Activated CD8-positive, alpha-beta T cell treated with anti-CD3 and anti-CD28 coated beads for 36 hours (primary cell): Measurements from ENCODE around the gene MARVELD3. TPM values are rescaled to one million over a fixed set of nuclear protein-coding genes. Genes with fewer than 3 reads are reported as not detected.

Source experiments
- ATAC-seq: fragments of 200-7000 bp; cut with Tn5 transposase; one replicate; pipeline ENCODE4 v1.10.0; 2021; ENCODE audit warnings: mild to moderate bottlenecking, moderate library complexity
- CTCF ChIA-PET: fragments of 350-600 bp; sonication (Branson Sonifier 250); formaldehyde crosslinking; loops from one replicate; lab custom pipeline; 2021; ENCODE audit warnings: antibody characterized with exemption; lab: Charles Lee
- POLR2A ChIA-PET: fragments of 350-600 bp; sonication (Branson Sonifier 250); formaldehyde crosslinking; loops from one replicate; lab custom pipeline; 2021; ENCODE audit warnings: antibody characterized with exemption; lab: Charles Lee
- DNase-seq: peaks from one replicate; pipeline ENCODE4 v3.0.0-alpha.2; 2020
- H3K27ac Mint-ChIP-seq: one replicate; pipeline ENCODE4 v1.8.0; 2021; ENCODE audit warnings: mild to moderate bottlenecking, mixed read lengths
- H3K27me3 Mint-ChIP-seq: one replicate; pipeline ENCODE4 v1.8.0; 2021; ENCODE audit warnings: mixed read lengths
- H3K36me3 Mint-ChIP-seq: one replicate; pipeline ENCODE4 v1.8.0; 2021; ENCODE audit warnings: low read depth, mixed read lengths
- H3K4me1 Mint-ChIP-seq: one replicate; pipeline ENCODE4 v1.8.0; 2021; ENCODE audit warnings: low read depth, mixed read lengths
- H3K4me3 Mint-ChIP-seq: one replicate; pipeline ENCODE4 v1.8.0; 2021; ENCODE audit warnings: mild to moderate bottlenecking, moderate library complexity, mixed read lengths
- H3K9me3 Mint-ChIP-seq: one replicate; pipeline ENCODE4 v1.8.0; 2021; ENCODE audit warnings: mixed read lengths
- intact Hi-C: fragments of 100-400 bp; cut with micrococcal nuclease; formaldehyde crosslinking; loops from one replicate; pipeline ENCODE4 v1.10.0; 2022
- total RNA-seq, 2 experiments: library from RNA; stranded (reverse); gene quantifications; one replicate each; pipeline ENCODE4 v1.2.3, GENCODE V29; 2021
- TF ChIP-seq, protein P1 (sequence below): fragments of 200-600 bp; IDR thresholded peaks from one replicate; pipeline ENCODE4 v1.8.0; 2022; ENCODE audit warnings: antibody characterized with exemption, mild to moderate bottlenecking

Gene MARVELD3
- total RNA-seq, 2 experiments from 2014 or later: not detected

DNA sequence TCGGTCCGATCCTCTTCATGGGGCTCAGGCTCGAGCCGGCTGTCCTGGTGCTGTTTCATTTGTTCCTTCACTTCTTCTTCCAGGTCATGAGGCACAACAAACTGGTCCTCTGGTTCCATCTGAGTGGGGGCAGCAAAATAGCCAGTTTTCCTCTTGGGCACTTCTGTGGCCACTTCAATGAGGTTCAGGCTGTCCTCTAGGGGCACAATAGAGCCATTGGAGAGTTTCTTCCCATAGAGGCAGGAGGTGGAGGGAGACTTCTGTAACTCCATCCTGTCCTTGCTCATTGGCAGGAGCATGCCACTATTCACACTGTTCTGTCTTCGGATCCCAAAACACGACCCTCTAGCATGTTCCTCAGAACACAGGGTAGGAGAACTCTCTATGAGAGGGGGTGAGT is 22.9 kb downstream of the MARVELD3 start:
- Mint-ChIP-seq H3K9me3 (no peaks in the 10 kb centered on the region), H3K27me3 (no peaks in the 10 kb centered on the region), H3K4me3 (no peak overlapping the region), H3K4me1 (no peaks in the 10 kb centered on the region), H3K36me3 (peaks cover 3% of the 10 kb centered on the region), H3K27ac (no peak overlapping the region)
- POLR2A ChIA-PET: no interaction called here
- ATAC-seq (no peak), DNase-seq (no peak)
- TF ChIP-seq, protein P1, sequence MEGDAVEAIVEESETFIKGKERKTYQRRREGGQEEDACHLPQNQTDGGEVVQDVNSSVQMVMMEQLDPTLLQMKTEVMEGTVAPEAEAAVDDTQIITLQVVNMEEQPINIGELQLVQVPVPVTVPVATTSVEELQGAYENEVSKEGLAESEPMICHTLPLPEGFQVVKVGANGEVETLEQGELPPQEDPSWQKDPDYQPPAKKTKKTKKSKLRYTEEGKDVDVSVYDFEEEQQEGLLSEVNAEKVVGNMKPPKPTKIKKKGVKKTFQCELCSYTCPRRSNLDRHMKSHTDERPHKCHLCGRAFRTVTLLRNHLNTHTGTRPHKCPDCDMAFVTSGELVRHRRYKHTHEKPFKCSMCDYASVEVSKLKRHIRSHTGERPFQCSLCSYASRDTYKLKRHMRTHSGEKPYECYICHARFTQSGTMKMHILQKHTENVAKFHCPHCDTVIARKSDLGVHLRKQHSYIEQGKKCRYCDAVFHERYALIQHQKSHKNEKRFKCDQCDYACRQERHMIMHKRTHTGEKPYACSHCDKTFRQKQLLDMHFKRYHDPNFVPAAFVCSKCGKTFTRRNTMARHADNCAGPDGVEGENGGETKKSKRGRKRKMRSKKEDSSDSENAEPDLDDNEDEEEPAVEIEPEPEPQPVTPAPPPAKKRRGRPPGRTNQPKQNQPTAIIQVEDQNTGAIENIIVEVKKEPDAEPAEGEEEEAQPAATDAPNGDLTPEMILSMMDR: peak; percentile 14
- CTCF ChIA-PET: no interaction called here
- intact Hi-C loops: no loop called here

DNA sequence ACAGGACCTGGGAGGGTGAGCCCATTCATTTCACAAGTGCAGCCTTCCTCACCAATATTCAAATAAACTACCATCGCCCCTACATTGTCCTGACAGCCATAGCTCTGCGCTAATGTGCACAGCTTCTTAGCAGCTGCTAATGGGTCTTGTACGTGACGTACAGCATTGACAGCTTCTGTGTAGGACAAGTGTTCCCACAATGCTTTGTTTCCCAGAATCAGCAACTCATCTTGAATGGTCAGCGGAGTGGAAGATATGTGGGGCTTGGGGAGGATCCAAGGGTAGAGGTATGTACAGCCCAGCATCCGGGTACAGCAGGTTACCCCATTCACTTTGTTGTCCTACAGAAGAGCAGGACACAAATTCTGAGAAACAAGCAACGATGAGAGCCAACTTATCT is 23.7 kb downstream of the MARVELD3 start:
- intact Hi-C loops: no loop called here
- ATAC-seq: no peak
- POLR2A ChIA-PET: no interaction called here
- TF ChIP-seq, protein P1: no peak
- CTCF ChIA-PET: no interaction called here
- H3K27ac Mint-ChIP-seq: no peak overlapping the region
- peaks cover 3% of the 10 kb centered on the region for H3K36me3 Mint-ChIP-seq
- H3K4me1 Mint-ChIP-seq: no peaks in the 10 kb centered on the region
- H3K27me3 Mint-ChIP-seq: no peaks in the 10 kb centered on the region
- no peaks in the 10 kb centered on the region for H3K9me3 Mint-ChIP-seq
- DNase-seq: no peak
- H3K4me3 Mint-ChIP-seq: no peak overlapping the region

DNA sequence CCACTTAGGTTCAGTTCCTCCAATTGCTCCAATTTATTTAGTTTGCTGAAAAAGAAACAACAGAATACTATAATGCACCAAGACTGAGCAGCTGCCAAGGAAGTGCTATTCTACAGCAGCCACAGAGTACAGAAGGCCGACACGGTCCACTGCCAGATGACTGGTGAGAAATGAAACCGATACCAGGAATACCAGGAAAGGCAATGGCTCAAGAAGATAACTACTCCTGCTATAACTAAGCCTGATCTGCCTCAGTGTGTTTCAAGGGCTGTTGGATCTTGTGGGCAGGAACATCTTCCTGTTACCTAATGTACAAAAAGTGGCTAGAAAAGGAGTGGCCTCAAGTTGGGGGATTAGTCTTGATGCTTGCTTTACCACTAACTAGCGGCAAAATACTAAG is 32.8 kb downstream of the MARVELD3 start:
- H3K27ac Mint-ChIP-seq: no peak overlapping the region
- no peaks in the 10 kb centered on the region for H3K4me1 Mint-ChIP-seq
- TF ChIP-seq, protein P1: no peak
- H3K36me3 Mint-ChIP-seq: peaks cover 11% of the 10 kb centered on the region
- H3K4me3 Mint-ChIP-seq: no peak overlapping the region
- ChIA-PET POLR2A (no interaction called here), CTCF (interaction anchor here (1.3 kb wide), 1 partner anchor 29 kb away, joined by 3 read pairs; no protein-coding TSS in a partner anchor)
- no peaks in the 10 kb centered on the region for H3K9me3 Mint-ChIP-seq
- intact Hi-C loops: no loop called here
- no peak for ATAC-seq
- DNase-seq: no peak
- H3K27me3 Mint-ChIP-seq: no peaks in the 10 kb centered on the region

DNA sequence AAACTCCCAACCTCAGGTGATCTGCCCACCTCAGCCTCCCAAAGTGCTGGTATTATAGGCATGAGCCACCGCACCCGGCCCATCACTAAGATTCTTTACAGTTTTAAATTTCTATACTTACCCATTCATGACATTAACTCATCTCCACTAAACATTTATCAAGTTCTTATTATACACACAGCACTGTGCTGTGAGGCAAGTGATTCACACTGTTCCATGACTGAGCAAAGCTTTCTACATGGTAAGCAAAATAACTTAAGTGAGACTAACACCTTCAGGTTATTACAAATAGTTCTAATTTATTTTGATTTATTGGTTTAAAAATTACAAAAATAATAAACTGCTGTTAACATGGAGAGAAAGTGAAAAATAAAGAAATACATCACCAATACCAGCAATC is 33.5 kb downstream of the MARVELD3 start:
- intact Hi-C loops: no loop called here
- Mint-ChIP-seq H3K36me3 (peaks cover 11% of the 10 kb centered on the region), H3K4me1 (no peaks in the 10 kb centered on the region), H3K9me3 (no peaks in the 10 kb centered on the region), H3K4me3 (no peak overlapping the region), H3K27ac (no peak overlapping the region), H3K27me3 (no peaks in the 10 kb centered on the region)
- CTCF ChIA-PET: interaction anchor here (1.3 kb wide), 1 partner anchor 29 kb away, joined by 3 read pairs; no protein-coding TSS in a partner anchor
- DNase-seq (no peak), ATAC-seq (no peak)
- TF ChIP-seq, protein P1: no peak
- POLR2A ChIA-PET: no interaction called here

DNA sequence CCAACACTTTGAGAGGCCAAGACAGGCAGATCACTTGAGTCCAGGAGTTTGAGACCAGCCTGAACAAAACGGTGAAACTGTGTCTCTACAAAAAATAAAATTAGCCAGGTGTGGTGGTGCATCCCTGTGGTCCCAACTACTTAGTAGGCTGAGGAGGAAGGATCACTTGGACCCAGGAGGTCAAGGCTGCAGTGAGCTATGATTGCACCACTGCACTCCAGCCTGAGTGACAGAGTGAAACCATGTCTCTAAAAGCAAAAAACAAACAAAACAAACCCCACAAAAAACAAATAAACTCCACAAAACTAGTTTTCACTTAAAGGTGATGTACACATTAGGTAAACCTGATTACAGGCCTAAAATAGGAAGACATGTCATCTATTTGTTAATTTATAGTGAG is 40.3 kb downstream of the MARVELD3 start:
- ChIA-PET CTCF (interaction anchor here (1.0 kb wide), 1 partner anchor 10 kb away, joined by 3 read pairs; no protein-coding TSS in a partner anchor), POLR2A (no interaction called here)
- no peak for ATAC-seq
- Mint-ChIP-seq H3K4me3 (no peak overlapping the region), H3K9me3 (no peaks in the 10 kb centered on the region), H3K36me3 (peaks cover 12% of the 10 kb centered on the region), H3K27ac (no peak overlapping the region), H3K4me1 (no peaks in the 10 kb centered on the region), H3K27me3 (no peaks in the 10 kb centered on the region)
- DNase-seq: no peak
- intact Hi-C loops: no loop called here
- TF ChIP-seq, protein P1: no peak
